KMS-11 (cell line): ENCODE results near the gene TOGARAM2.

ENCODE experiments used
- H2AFZ ChIP-seq: fragments of 200-600 bp; sonication (generic); 2 replicates; pipeline ENCODE4 v1.6.1; 2016; ENCODE audit warnings: antibody characterized with exemption, mixed run types, low read depth
- H3K27ac ChIP-seq: fragments of 200-600 bp; sonication (generic); 2 replicates; pipeline ENCODE4 v1.6.1; 2016; ENCODE audit warnings: mild to moderate bottlenecking, mixed run types
- H3K27me3 ChIP-seq: fragments of 200-600 bp; sonication (generic); 2 replicates; pipeline ENCODE4 v1.6.1; 2017; ENCODE audit warnings: mild to moderate bottlenecking, low read depth, mixed run types, moderate library complexity; ENCODE audit not compliant: insufficient read depth
- H3K36me3 ChIP-seq: fragments of 200-600 bp; sonication (generic); 2 replicates; pipeline ENCODE4 v1.6.1; 2017; ENCODE audit warnings: mild to moderate bottlenecking, mixed run types; ENCODE audit not compliant: insufficient read depth
- H3K4me1 ChIP-seq: fragments of 200-600 bp; sonication (generic); 2 replicates; pipeline ENCODE4 v1.6.1; 2016; ENCODE audit warnings: mild to moderate bottlenecking, low read depth, mixed run types; ENCODE audit not compliant: poor library complexity, severe bottlenecking
- H3K4me2 ChIP-seq: fragments of 200-600 bp; sonication (generic); 2 replicates; pipeline ENCODE4 v1.7.0; 2016; ENCODE audit warnings: mild to moderate bottlenecking, mixed run types
- H3K4me3 ChIP-seq: fragments of 200-600 bp; sonication (generic); IDR thresholded peaks from 2 replicates; pipeline ENCODE4 v1.6.1; 2017; ENCODE audit warnings: low read depth, low read length, mixed read lengths; ENCODE audit not compliant: insufficient read depth
- H3K79me2 ChIP-seq: fragments of 200-600 bp; sonication (generic); 2 replicates; pipeline ENCODE4 v1.6.1; 2016; ENCODE audit warnings: low read depth, mixed run types; ENCODE audit not compliant: insufficient read depth
- H3K9ac ChIP-seq: fragments of 200-600 bp; sonication (generic); 2 replicates; pipeline ENCODE4 v1.6.1; 2016; ENCODE audit warnings: mild to moderate bottlenecking, mixed run types
- H4K20me1 ChIP-seq: fragments of 200-600 bp; sonication (generic); 2 replicates; pipeline ENCODE4 v1.6.1; 2016; ENCODE audit warnings: mild to moderate bottlenecking, mixed run types; ENCODE audit not compliant: insufficient read depth
- CTCF ChIP-seq: fragments of 200-600 bp; sonication (generic); conservative IDR thresholded peaks from 2 replicates; pipeline ENCODE4 v1.6.1; 2017; ENCODE audit warnings: low read depth, mild to moderate bottlenecking, antibody characterized with exemption, low read length, moderate library complexity, mixed read lengths

Gene TOGARAM2

GRCh38 chr2:29066997-29067605, 86.0 kb downstream of the TOGARAM2 start:
- Histone ChIP-seq H4K20me1 (no peaks in the 10 kb centered on the region), H3K4me1 (no peaks in the 10 kb centered on the region), H3K27ac (no peak overlapping the region), H3K9ac (no peak overlapping the region), H3K79me2 (no peaks in the 10 kb centered on the region), H3K36me3 (no peaks in the 10 kb centered on the region), H3K4me2 (no peak overlapping the region), H2AFZ (no peak overlapping the region), H3K4me3 (no peak overlapping the region), H3K27me3 (no peaks in the 10 kb centered on the region)
- no peak for TF ChIP-seq CTCF

GRCh38 chr2:29068513-29068912, 87.4 kb downstream of the TOGARAM2 start:
- Histone ChIP-seq H3K79me2 (no peaks in the 10 kb centered on the region), H3K4me1 (no peaks in the 10 kb centered on the region), H4K20me1 (no peaks in the 10 kb centered on the region), H3K9ac (no peak overlapping the region), H3K27ac (no peak overlapping the region), H3K4me3 (no peak overlapping the region), H2AFZ (no peak overlapping the region), H3K4me2 (no peak overlapping the region), H3K36me3 (no peaks in the 10 kb centered on the region), H3K27me3 (no peaks in the 10 kb centered on the region)
- no peak for TF ChIP-seq CTCF

GRCh38 chr2:29070526-29070925, 89.4 kb downstream of the TOGARAM2 start:
- Histone ChIP-seq H3K4me2 (no peak overlapping the region), H3K4me1 (no peaks in the 10 kb centered on the region), H3K9ac (no peak overlapping the region), H3K36me3 (no peaks in the 10 kb centered on the region), H3K27ac (no peak overlapping the region), H4K20me1 (no peaks in the 10 kb centered on the region), H2AFZ (no peak overlapping the region), H3K4me3 (no peak overlapping the region), H3K27me3 (no peaks in the 10 kb centered on the region), H3K79me2 (no peaks in the 10 kb centered on the region)
- TF ChIP-seq CTCF, result no peak

- Histone ChIP-seq H3K4me3 (no peak overlapping the region), H3K4me2 (no peak overlapping the region), H3K79me2 (no peaks in the 10 kb centered on the region), H3K27ac (no peak overlapping the region), H3K4me1 (no peaks in the 10 kb centered on the region), H3K9ac (no peak overlapping the region), H3K27me3 (no peaks in the 10 kb centered on the region), H3K36me3 (no peaks in the 10 kb centered on the region), H4K20me1 (no peaks in the 10 kb centered on the region), H2AFZ (no peak overlapping the region)
- TF ChIP-seq CTCF, result no peak
Observed at GRCh38 chr2:29071032-29071975, 90.2 kb downstream of the TOGARAM2 start.
